HepG2 (cell line): ENCODE measurements around the gene CDK9. TPM values are rescaled to one million over a fixed set of nuclear protein-coding genes. Genes with fewer than 3 reads are reported as not detected.

ENCODE experiments used
- ATAC-seq: fragments of 200-7000 bp; cut with Tn5 transposase; 3 replicates; pipeline ENCODE4 v1.9.1; 2020; ENCODE audit warnings: mild to moderate bottlenecking, moderate library complexity
- BruUV-seq: library from RNA; stranded (reverse); fragments of 400-500 nt; replicated peaks from 2 replicates; lab custom pipeline; 2021; lab: Mats Ljungman, UMichigan
- CTCF ChIA-PET: fragments of 300-600 bp; formaldehyde crosslinking; extraction: SDS; loops from one replicate; lab custom pipeline; 2021; ENCODE audit warnings: low total read pairs, inconsistent platforms, low intra/inter-chr PET ratio; lab: Yijun Ruan, JAX
- POLR2A ChIA-PET: fragments of 350-600 bp; sonication (Branson Sonifier 250); formaldehyde crosslinking; loops from one replicate; lab custom pipeline; 2020; ENCODE audit warnings: antibody characterized with exemption, inconsistent platforms; lab: Yijun Ruan, JAX
- DNase-seq: peaks from one replicate; pipeline ENCODE4 v3.0.0-alpha.2; 2015; ENCODE audit warnings: low spot score
- FAIRE-seq: peaks from 3 replicates; lab custom pipeline; 2011; peaks lifted over from hg19 to GRCh38; lab: Jason Lieb, UNC
- H2AFZ ChIP-seq: one replicate; pipeline ENCODE4 v1.6.1; 2011; ENCODE audit warnings: low read length, inconsistent platforms
- H3K27ac ChIP-seq: fragments of 300-600 bp; 3 replicates; pipeline ENCODE4 v1.8.0; 2011; ENCODE audit warnings: mixed run types, mild to moderate bottlenecking, mixed read lengths, low read length, inconsistent platforms; ENCODE audit not compliant: insufficient read depth; ENCODE audit errors: extremely low read length
- H3K27me3 ChIP-seq, 2 experiments: fragments of 200-600 bp in 1 of 2; 2 replicates in 1 of 2; 3 replicates in 1 of 2; pipeline versions ENCODE4 v1.6.0 to v1.8.0; 2011; ENCODE audit warnings: low read length in 2 of 2, mild to moderate bottlenecking in 2 of 2, moderate library complexity in 2 of 2, inconsistent platforms in 1 of 2; ENCODE audit not compliant: insufficient read depth in 2 of 2, control insufficient read depth in 1 of 2
- H3K36me3 ChIP-seq, 2 experiments: fragments of 200-600 bp in 1 of 2; replicated peaks in 1 of 2; 2 replicates in 1 of 2; 3 replicates in 1 of 2; pipeline versions ENCODE4 v1.5.1 to v1.8.0; 2011; ENCODE audit warnings: low read length in 2 of 2, inconsistent platforms in 1 of 2; ENCODE audit not compliant: insufficient read depth in 2 of 2, control insufficient read depth in 1 of 2
- H3K4me1 ChIP-seq: 2 replicates; pipeline ENCODE4 v1.5.1; 2012; ENCODE audit warnings: low read length, inconsistent platforms; ENCODE audit not compliant: insufficient read depth
- H3K4me2 ChIP-seq: 2 replicates; pipeline ENCODE4 v1.6.0; 2011; ENCODE audit warnings: low read depth, low read length, inconsistent platforms
- H3K4me3 ChIP-seq, 3 experiments: fragments of 200-600 bp in 1 of 3; sonication (generic), shearing (Covaris generic) in 1 of 3; replicated peaks in 1 of 3; 2 replicates each; pipeline ENCODE4 v1.5.1; 2011 to 2016; ENCODE audit warnings: low read length in 3 of 3, inconsistent platforms in 2 of 3, low read depth in 2 of 3, mild to moderate bottlenecking in 2 of 3, control low read depth in 1 of 3, mixed read lengths in 1 of 3; ENCODE audit not compliant: insufficient read depth in 1 of 3
- H3K79me2 ChIP-seq: one replicate; pipeline ENCODE4 v1.6.1; 2011; ENCODE audit warnings: low read length, inconsistent platforms; ENCODE audit not compliant: insufficient read depth
- H3K9ac ChIP-seq: 2 replicates; pipeline ENCODE4 v1.6.0; 2011; ENCODE audit warnings: mild to moderate bottlenecking, low read depth, low read length, inconsistent platforms; ENCODE audit not compliant: insufficient read depth
- H3K9me3 ChIP-seq: 2 replicates; pipeline ENCODE4 v1.5.1; 2012; ENCODE audit warnings: mild to moderate bottlenecking, low read length
- H4K20me1 ChIP-seq: 2 replicates; pipeline ENCODE4 v1.6.0; 2011; ENCODE audit warnings: inconsistent platforms, mild to moderate bottlenecking, low read length, moderate library complexity; ENCODE audit not compliant: insufficient read depth
- CEBPG ChIP-seq: IDR thresholded peaks from 2 replicates; pipeline ENCODE4 v1.6.1; 2016
- CREBL2 ChIP-seq: sonication (generic); formaldehyde crosslinking; IDR thresholded peaks from 2 replicates; pipeline ENCODE4 v1.8.1; 2023; ENCODE audit warnings: missing genetic modification reagents, mild to moderate bottlenecking, borderline replicate concordance
- GATAD2A ChIP-seq: IDR thresholded peaks from 2 replicates; pipeline ENCODE4 v1.6.1; 2016
- HMGXB4 ChIP-seq, 2 experiments: sonication (generic) in 1 of 2; formaldehyde crosslinking in 1 of 2; IDR thresholded peaks; 2 replicates each; pipeline versions ENCODE4 v1.4.0 to v1.6.1; 2018 to 2020; ENCODE audit warnings: missing genetic modification reagents in 2 of 2, borderline replicate concordance in 1 of 2, low read depth in 1 of 2, mild to moderate bottlenecking in 1 of 2, missing biosample characterization in 1 of 2
- RAD21 ChIP-seq: fragments of 450-650 bp; formaldehyde crosslinking; IDR thresholded peaks from 2 replicates; pipeline ENCODE4 v1.5.0; 2020; ENCODE audit warnings: mild to moderate bottlenecking
- SAP130 ChIP-seq: IDR thresholded peaks from 2 replicates; pipeline ENCODE4 v1.6.1; 2016; ENCODE audit warnings: low read depth
- SMC3 ChIP-seq: IDR thresholded peaks from 2 replicates; pipeline ENCODE4 v1.6.1; 2011; ENCODE audit warnings: low read length, improper control_type of control experiment
- STAG1 ChIP-seq: sonication (generic); formaldehyde crosslinking; IDR thresholded peaks from 2 replicates; pipeline ENCODE4 v1.4.0; 2020; ENCODE audit warnings: missing genetic modification reagents
- TFDP1 ChIP-seq: IDR thresholded peaks from 2 replicates; pipeline ENCODE4 v1.6.1; 2016; ENCODE audit warnings: missing compliant biosample characterization, missing genetic modification reagents, borderline replicate concordance
- THAP11 ChIP-seq: IDR thresholded peaks from 2 replicates; pipeline ENCODE4 v1.6.1; 2016; ENCODE audit warnings: missing biosample characterization, missing genetic modification reagents
- ZKSCAN1 ChIP-seq: fragments of 150-350 bp; IDR thresholded peaks from 2 replicates; pipeline ENCODE4 v1.6.1; 2014; ENCODE audit warnings: low read length
- ZNF263 ChIP-seq: sonication (generic); formaldehyde crosslinking; IDR thresholded peaks from 2 replicates; pipeline ENCODE4 v1.4.0; 2020; ENCODE audit warnings: missing genetic modification reagents
- ZNF264 ChIP-seq: sonication (generic); formaldehyde crosslinking; IDR thresholded peaks from 2 replicates; pipeline ENCODE4 v1.4.0; 2020; ENCODE audit warnings: missing genetic modification reagents
- WGBS: methylation state at CpG from one replicate; pipeline ENCODE4 v1.1.6; 2017; ENCODE audit warnings: low lambda C conversion rate; 5-methylcytosine and 5-hydroxymethylcytosine counted together
- in situ Hi-C: cut with HindIII; loops from 2 replicates; pipeline ENCODE4 v1.10.0; 2017; ENCODE audit warnings: low pct_unique_long_range_greater_than_20kb; ENCODE audit not compliant: extremely low pct_ligation_motif_present
- intact Hi-C: fragments of 100-400 bp; cut with micrococcal nuclease; formaldehyde crosslinking; loops from one replicate; pipeline ENCODE4 v1.10.0; 2022; ENCODE audit not compliant: unreplicated experiment
- polyA plus RNA-seq, 8 experiments: library from polyadenylated mRNA; depleted of rRNA in 3 of 8; stranded (reverse) in 7 of 8; unstranded in 1 of 8; fragments of >200 nt; fragmentation: Illumina TruSeq in 4 of 8; extraction: Trizol in 4 of 8; gene quantifications; 2 replicates each; pipeline versions ENCODE4 v1.2.1 to v1.2.3, GENCODE V29; 2011 to 2016; ENCODE audit warnings: low read depth in 4 of 8, missing spikeins in 1 of 8, mixed read lengths in 1 of 8; ENCODE audit not compliant: insufficient read depth in 1 of 8
- total RNA-seq, 5 experiments: library from RNA; depleted of rRNA; stranded (reverse); fragments of >200 nt; fragmentation: Illumina TruSeq; extraction: Trizol; gene quantifications; 2 replicates each; pipeline ENCODE4 v1.2.3, GENCODE V29; 2016; ENCODE audit warnings: low read depth in 1 of 5
- TF ChIP-seq, protein P1 (sequence below): sonication (generic); formaldehyde crosslinking; IDR thresholded peaks from 2 replicates; pipeline ENCODE4 v1.5.0; 2020; ENCODE audit warnings: mild to moderate bottlenecking, missing genetic modification reagents, moderate library complexity
- TF ChIP-seq, protein P2 (sequence below): sonication (generic); formaldehyde crosslinking; conservative IDR thresholded peaks from 2 replicates; pipeline ENCODE4 v1.4.0; 2020; ENCODE audit warnings: missing genetic modification reagents
- TF ChIP-seq, protein P3 (sequence below): sonication (generic); formaldehyde crosslinking; IDR thresholded peaks from 2 replicates; pipeline ENCODE4 v1.8.1; 2023; ENCODE audit warnings: mild to moderate bottlenecking, missing genetic modification reagents

Gene CDK9
- total and polyA plus RNA-seq, 2 of the 13 experiments (the other 11 are each of a cell fraction or from before 2014, with no cell fraction given) = 16.8 to 21.5 TPM

DNA sequence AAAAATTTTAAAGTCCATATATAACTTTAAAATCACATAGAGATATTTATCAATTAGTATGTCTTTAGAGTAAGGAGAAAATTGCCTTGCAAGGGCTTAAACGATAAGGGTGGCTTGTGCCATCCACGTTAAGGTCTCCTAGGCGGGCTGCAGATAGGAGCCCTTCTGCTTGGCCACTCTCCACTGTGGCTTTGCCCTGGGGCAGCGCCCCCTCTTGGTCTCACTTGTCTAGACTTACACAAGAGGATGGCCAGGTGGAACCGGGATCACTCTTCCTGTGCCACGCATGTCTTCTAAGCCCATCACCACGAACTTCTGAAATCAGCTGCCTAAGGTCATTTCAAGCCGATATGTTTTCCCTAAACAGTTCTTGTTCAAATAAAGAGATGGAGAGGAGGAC, 19.8 kb downstream of the CDK9 start:
- H3K9me3 ChIP-seq = no peaks in the 10 kb centered on the region
- TF ChIP-seq THAP11 (CRISPR knock-in tag) (0 out of 2 replicates have a peak, but pooled peaks have one; percentile 32), RAD21 (CRISPR knock-in tag) (peak; percentile 44), ZKSCAN1 (no peak), GATAD2A (CRISPR knock-in tag) (0 out of 2 replicates have a peak, but pooled peaks have one; percentile 18), ZNF263 (peak; percentile 37; the same call in 1 of the 2 replicates), TFDP1 (no peak), ZNF264 (CRISPR knock-in tag) (no peak), CEBPG (CRISPR knock-in tag) (0 out of 2 replicates have a peak, but pooled peaks have one; percentile 27), STAG1 (CRISPR knock-in tag) (peak; percentile 53), SMC3 (peak; percentile 42; the same call in 1 of the 2 replicates), HMGXB4 (CRISPR knock-in tag; IDR thresholded peaks at IDR 0.05; ENCODE audit: borderline replicate concordance in 1 of 2, low read depth in 1 of 2) (peak; percentile 23 to 25; a peak in 1 of 4 replicates), CREBL2 (no peak), SAP130 (CRISPR knock-in tag) (peak; percentile 32; the same call in 1 of the 2 replicates)
- TF ChIP-seq, protein P1, sequence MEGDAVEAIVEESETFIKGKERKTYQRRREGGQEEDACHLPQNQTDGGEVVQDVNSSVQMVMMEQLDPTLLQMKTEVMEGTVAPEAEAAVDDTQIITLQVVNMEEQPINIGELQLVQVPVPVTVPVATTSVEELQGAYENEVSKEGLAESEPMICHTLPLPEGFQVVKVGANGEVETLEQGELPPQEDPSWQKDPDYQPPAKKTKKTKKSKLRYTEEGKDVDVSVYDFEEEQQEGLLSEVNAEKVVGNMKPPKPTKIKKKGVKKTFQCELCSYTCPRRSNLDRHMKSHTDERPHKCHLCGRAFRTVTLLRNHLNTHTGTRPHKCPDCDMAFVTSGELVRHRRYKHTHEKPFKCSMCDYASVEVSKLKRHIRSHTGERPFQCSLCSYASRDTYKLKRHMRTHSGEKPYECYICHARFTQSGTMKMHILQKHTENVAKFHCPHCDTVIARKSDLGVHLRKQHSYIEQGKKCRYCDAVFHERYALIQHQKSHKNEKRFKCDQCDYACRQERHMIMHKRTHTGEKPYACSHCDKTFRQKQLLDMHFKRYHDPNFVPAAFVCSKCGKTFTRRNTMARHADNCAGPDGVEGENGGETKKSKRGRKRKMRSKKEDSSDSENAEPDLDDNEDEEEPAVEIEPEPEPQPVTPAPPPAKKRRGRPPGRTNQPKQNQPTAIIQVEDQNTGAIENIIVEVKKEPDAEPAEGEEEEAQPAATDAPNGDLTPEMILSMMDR (CRISPR knock-in tag) = peak; percentile 71
- TF ChIP-seq, protein P2, sequence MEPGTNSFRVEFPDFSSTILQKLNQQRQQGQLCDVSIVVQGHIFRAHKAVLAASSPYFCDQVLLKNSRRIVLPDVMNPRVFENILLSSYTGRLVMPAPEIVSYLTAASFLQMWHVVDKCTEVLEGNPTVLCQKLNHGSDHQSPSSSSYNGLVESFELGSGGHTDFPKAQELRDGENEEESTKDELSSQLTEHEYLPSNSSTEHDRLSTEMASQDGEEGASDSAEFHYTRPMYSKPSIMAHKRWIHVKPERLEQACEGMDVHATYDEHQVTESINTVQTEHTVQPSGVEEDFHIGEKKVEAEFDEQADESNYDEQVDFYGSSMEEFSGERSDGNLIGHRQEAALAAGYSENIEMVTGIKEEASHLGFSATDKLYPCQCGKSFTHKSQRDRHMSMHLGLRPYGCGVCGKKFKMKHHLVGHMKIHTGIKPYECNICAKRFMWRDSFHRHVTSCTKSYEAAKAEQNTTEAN = no peak
- TF ChIP-seq, protein P3, sequence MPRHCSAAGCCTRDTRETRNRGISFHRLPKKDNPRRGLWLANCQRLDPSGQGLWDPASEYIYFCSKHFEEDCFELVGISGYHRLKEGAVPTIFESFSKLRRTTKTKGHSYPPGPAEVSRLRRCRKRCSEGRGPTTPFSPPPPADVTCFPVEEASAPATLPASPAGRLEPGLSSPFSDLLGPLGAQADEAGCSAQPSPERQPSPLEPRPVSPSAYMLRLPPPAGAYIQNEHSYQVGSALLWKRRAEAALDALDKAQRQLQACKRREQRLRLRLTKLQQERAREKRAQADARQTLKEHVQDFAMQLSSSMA (CRISPR knock-in tag) = no peak
- H3K79me2 ChIP-seq = peaks cover 15% of the 10 kb centered on the region
- peaks cover 12 to 32% of the 10 kb centered on the region in 2 experiments; a peak in 4 of 5 replicates for H3K36me3 ChIP-seq
- BruUV-seq = TSS peak; percentile 51
- CTCF ChIA-PET = interaction anchor here (1.1 kb wide), 1 partner anchor 64 kb away, joined by 3 read pairs; no protein-coding TSS in a partner anchor
- H2AFZ ChIP-seq = no peak overlapping the region
- no peak overlapping the region for H3K4me2 ChIP-seq
- 76% methylated on average over 8 of the region's 8 CpGs for WGBS
- no peak overlapping the region for H3K4me3 ChIP-seq
- in situ Hi-C loops = no loop called here
- ATAC-seq = peak; percentile 17; the same call in 1 of the 3 replicates
- H3K4me1 ChIP-seq = peaks cover 30% of the 10 kb centered on the region
- peak; percentile 51 for DNase-seq
- no peaks in the 10 kb centered on the region; a peak in 1 of 5 replicates for H3K27me3 ChIP-seq
- FAIRE-seq = no peak
- POLR2A ChIA-PET = no interaction called here
- intact Hi-C loops = no loop called here
- H3K9ac ChIP-seq = no peak overlapping the region
- H4K20me1 ChIP-seq = no peaks in the 10 kb centered on the region; the same call in 1 of the 2 replicates
- H3K27ac ChIP-seq = no peak overlapping the region
